ENCODE data around the gene GNAQ.

DNA sequence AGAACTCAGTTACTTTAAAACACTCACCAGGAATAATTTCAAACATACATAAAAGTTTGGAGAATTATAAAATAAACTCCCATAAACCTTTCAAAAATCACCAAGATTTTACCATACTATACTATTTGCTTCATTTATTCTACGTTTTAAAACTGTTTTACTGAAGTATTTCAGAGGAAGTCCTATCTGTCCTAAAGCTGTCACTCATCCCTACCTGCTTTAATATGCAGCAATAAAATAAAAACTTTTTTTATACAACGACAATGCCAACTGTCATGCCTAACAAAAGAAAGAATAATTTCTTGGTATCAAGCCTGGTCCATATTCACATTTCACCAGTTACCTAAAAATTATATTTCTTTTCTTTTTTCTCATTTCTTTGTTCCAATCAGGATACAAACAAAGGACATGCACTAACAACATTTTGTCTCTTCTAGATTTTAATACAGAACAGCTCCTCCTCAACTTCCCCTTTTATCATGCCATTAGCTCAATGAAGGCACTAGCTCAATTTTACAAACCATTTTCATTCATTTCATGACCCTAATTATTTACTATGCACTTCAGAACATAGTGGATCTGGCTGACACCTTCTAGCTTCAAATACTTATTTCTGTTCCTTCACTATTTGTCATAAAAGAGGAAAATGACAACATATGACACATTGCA is 135.2 kb downstream of the GNAQ start:
- TF ChIP-seq CTCF (IDR thresholded peaks at IDR 0.05): no peak
- TF ChIP-seq POLR2AphosphoS5 (IDR thresholded peaks at IDR 0.05): no peak
